ENCODE results near the gene MYOCOS. TPM values are rescaled to one million over a fixed set of nuclear protein-coding genes. Genes with fewer than 3 reads are reported as not detected.

MYOCOS gene
- total and polyA plus RNA-seq, 4 donors, result not detected

DNA sequence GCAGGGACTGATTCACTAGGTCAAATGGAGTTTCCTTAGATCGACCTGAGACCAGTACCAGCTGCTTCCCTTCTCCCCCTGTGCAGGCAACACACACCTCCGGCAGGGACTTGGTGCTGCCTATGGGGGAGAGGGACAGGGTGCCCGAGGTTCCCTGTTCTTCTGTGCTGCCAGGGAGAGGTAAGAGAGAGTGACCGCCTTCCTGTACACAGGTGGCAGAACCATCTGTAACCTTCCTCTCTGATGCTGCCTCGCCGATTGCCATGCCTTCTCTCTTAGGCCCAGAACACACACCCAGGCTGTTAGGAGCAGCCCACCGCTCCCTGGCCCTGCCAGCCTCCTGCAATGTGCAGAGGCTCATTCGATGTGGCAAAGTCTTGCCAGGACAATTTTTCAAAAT is 21.1 kb downstream of the MYOCOS start:
- peaks cover 0 to 12% (median 3%) of the 10 kb centered on the region in 5 donors for H3K4me1 ChIP-seq (ENCODE audit: control insufficient read depth in 5 of 5, insufficient read depth in 5 of 5, low read length in 5 of 5)
- no peak overlapping the region for H3K4me3 ChIP-seq
- WGBS, 2 donors, result 44 to 74% methylated on average over 8 of the region's 8 CpGs
- no peak for DNase-seq
- H3K9ac ChIP-seq (ENCODE audit: insufficient read depth in 1 of 2, low read length in 2 of 2), result no peak overlapping the region
- no peak overlapping the region for H3K27ac ChIP-seq (ENCODE audit: low read depth in 1 of 2, low read length in 1 of 2)
- ATAC-seq (ENCODE audit: insufficient read depth, low FRiP score), result no peak
- H3K36me3 ChIP-seq (ENCODE audit: control insufficient read depth in 4 of 4, insufficient read depth in 4 of 4, low read length in 4 of 4), result no peaks in the 10 kb centered on the region
- H3K27me3 ChIP-seq (ENCODE audit: control insufficient read depth in 3 of 3, insufficient read depth in 3 of 3, low read length in 2 of 3), result no peaks in the 10 kb centered on the region
- TF ChIP-seq, protein P1, sequence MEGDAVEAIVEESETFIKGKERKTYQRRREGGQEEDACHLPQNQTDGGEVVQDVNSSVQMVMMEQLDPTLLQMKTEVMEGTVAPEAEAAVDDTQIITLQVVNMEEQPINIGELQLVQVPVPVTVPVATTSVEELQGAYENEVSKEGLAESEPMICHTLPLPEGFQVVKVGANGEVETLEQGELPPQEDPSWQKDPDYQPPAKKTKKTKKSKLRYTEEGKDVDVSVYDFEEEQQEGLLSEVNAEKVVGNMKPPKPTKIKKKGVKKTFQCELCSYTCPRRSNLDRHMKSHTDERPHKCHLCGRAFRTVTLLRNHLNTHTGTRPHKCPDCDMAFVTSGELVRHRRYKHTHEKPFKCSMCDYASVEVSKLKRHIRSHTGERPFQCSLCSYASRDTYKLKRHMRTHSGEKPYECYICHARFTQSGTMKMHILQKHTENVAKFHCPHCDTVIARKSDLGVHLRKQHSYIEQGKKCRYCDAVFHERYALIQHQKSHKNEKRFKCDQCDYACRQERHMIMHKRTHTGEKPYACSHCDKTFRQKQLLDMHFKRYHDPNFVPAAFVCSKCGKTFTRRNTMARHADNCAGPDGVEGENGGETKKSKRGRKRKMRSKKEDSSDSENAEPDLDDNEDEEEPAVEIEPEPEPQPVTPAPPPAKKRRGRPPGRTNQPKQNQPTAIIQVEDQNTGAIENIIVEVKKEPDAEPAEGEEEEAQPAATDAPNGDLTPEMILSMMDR (IDR thresholded peaks at IDR 0.05; ENCODE audit: control extremely low read depth, extremely low read depth), result no peak
- H3K9me3 ChIP-seq (ENCODE audit: control insufficient read depth in 4 of 4, insufficient read depth in 3 of 4, low read length in 3 of 4), result no peaks in the 10 kb centered on the region

DNA sequence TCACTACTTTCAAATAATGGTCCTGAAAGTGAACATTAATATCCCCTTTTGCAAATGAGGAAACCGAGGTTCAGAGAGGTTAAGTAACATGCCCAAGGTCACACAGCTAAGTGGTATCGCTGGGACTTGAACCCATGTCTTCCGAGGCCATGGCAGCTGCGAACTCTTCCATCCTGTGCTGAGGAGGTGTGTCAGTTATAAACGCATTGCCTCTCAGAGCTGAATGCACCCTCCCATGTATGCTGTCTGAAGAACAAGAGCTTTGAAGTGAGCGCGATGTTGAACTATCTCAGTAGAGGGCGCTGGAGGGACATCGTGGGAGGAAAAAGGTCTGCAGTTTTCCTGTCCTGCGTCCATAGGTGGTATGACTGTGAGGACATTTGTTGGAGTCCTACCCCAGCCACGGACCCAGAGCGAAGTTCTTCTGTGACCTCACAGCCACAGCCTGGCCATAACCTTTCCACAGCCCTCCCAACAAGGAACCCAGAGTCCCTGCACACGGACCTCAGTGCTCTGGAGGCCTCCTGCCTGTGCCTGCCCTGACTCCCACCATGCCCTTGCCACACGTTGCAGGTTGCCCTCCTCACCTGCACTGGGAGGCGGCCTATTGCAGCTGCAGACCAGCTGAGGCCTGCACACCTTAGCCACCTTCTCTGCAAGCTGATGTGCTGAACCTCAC is 22.9 kb downstream of the MYOCOS start:
- Histone ChIP-seq H3K4me1 (ENCODE audit: control insufficient read depth in 5 of 5, insufficient read depth in 5 of 5, low read length in 5 of 5) (peaks cover 0 to 12% (median 3%) of the 10 kb centered on the region in 5 donors), H3K27ac (ENCODE audit: low read depth in 1 of 2, low read length in 1 of 2) (peak overlapping the region; percentile 48 to 69), H3K27me3 (ENCODE audit: control insufficient read depth in 3 of 3, insufficient read depth in 3 of 3, low read length in 2 of 3) (no peaks in the 10 kb centered on the region), H3K9me3 (ENCODE audit: control insufficient read depth in 4 of 4, insufficient read depth in 3 of 4, low read length in 3 of 4) (no peaks in the 10 kb centered on the region), H3K36me3 (ENCODE audit: control insufficient read depth in 4 of 4, insufficient read depth in 4 of 4, low read length in 4 of 4) (no peaks in the 10 kb centered on the region), H3K4me3 (no peak overlapping the region), H3K9ac (ENCODE audit: insufficient read depth in 1 of 2, low read length in 2 of 2) (peak overlapping the region in 1 of 2 donors; percentile 48)
- WGBS, 2 donors, result 15 to 17% methylated on average over 15 of the region's 15 CpGs
- TF ChIP-seq, protein P1 (IDR thresholded peaks at IDR 0.05; ENCODE audit: control extremely low read depth, extremely low read depth), result peak; percentile 52
- ATAC-seq (ENCODE audit: insufficient read depth, low FRiP score) (peak; percentile 83), DNase-seq (peak; percentile 79 to 89 (median 89))

DNA sequence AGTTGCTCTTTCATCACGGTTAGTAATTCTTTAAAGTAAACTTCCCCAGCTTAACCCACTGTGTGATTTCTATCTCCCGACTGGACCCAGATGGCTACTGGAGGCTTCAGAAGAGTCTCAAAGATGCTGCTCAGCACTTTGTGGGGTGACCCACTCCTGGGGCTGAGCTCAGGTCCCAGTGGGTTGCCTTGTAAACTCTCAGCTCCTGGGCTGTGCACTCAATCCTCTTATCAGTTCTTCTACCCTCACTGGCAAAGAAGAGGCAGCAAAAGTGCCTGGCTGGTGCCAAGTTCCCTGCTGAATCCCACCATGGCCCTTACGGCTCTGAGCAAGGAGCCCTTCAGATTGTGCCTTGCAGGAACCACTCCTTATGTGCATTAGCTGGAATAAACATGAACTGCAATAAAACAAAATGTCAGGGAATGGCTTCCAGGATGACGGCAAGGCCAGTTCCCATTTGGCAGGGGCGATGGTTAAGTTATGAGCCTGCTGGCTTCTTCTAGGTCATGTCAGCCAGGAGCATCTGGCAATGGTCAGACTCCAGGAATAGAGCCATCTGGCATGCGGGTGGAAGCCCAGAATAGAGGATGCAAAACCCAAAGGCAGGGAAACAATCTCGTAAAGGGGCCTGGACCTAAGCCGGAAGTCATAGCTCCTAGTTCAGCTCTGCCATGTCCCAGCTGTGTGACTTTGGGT is 23.7 kb downstream of the MYOCOS start:
- Histone ChIP-seq H3K9me3 (ENCODE audit: control insufficient read depth in 4 of 4, insufficient read depth in 3 of 4, low read length in 3 of 4) (no peaks in the 10 kb centered on the region), H3K36me3 (ENCODE audit: control insufficient read depth in 4 of 4, insufficient read depth in 4 of 4, low read length in 4 of 4) (no peaks in the 10 kb centered on the region), H3K27ac (ENCODE audit: low read depth in 1 of 2, low read length in 1 of 2) (peak overlapping the region; percentile 48 to 69), H3K4me3 (no peak overlapping the region), H3K9ac (ENCODE audit: insufficient read depth in 1 of 2, low read length in 2 of 2) (no peak overlapping the region), H3K4me1 (ENCODE audit: control insufficient read depth in 5 of 5, insufficient read depth in 5 of 5, low read length in 5 of 5) (peaks cover 0 to 12% (median 3%) of the 10 kb centered on the region in 5 donors), H3K27me3 (ENCODE audit: control insufficient read depth in 3 of 3, insufficient read depth in 3 of 3, low read length in 2 of 3) (no peaks in the 10 kb centered on the region)
- DNase-seq (peak; percentile 52 to 71 (median 53)), ATAC-seq (ENCODE audit: insufficient read depth, low FRiP score) (no peak)
- TF ChIP-seq, protein P1 (IDR thresholded peaks at IDR 0.05; ENCODE audit: control extremely low read depth, extremely low read depth), result no peak
- WGBS, 2 donors, result 57 to 73% methylated on average over 8 of the region's 8 CpGs

Measured in lung (tissue), 12 donors.